ENCODE measurements around the gene ZNF592.

The ZNF592 gene, protein sequence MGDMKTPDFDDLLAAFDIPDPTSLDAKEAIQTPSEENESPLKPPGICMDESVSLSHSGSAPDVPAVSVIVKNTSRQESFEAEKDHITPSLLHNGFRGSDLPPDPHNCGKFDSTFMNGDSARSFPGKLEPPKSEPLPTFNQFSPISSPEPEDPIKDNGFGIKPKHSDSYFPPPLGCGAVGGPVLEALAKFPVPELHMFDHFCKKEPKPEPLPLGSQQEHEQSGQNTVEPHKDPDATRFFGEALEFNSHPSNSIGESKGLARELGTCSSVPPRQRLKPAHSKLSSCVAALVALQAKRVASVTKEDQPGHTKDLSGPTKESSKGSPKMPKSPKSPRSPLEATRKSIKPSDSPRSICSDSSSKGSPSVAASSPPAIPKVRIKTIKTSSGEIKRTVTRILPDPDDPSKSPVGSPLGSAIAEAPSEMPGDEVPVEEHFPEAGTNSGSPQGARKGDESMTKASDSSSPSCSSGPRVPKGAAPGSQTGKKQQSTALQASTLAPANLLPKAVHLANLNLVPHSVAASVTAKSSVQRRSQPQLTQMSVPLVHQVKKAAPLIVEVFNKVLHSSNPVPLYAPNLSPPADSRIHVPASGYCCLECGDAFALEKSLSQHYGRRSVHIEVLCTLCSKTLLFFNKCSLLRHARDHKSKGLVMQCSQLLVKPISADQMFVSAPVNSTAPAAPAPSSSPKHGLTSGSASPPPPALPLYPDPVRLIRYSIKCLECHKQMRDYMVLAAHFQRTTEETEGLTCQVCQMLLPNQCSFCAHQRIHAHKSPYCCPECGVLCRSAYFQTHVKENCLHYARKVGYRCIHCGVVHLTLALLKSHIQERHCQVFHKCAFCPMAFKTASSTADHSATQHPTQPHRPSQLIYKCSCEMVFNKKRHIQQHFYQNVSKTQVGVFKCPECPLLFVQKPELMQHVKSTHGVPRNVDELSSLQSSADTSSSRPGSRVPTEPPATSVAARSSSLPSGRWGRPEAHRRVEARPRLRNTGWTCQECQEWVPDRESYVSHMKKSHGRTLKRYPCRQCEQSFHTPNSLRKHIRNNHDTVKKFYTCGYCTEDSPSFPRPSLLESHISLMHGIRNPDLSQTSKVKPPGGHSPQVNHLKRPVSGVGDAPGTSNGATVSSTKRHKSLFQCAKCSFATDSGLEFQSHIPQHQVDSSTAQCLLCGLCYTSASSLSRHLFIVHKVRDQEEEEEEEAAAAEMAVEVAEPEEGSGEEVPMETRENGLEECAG (N-terminal part only)

DNA sequence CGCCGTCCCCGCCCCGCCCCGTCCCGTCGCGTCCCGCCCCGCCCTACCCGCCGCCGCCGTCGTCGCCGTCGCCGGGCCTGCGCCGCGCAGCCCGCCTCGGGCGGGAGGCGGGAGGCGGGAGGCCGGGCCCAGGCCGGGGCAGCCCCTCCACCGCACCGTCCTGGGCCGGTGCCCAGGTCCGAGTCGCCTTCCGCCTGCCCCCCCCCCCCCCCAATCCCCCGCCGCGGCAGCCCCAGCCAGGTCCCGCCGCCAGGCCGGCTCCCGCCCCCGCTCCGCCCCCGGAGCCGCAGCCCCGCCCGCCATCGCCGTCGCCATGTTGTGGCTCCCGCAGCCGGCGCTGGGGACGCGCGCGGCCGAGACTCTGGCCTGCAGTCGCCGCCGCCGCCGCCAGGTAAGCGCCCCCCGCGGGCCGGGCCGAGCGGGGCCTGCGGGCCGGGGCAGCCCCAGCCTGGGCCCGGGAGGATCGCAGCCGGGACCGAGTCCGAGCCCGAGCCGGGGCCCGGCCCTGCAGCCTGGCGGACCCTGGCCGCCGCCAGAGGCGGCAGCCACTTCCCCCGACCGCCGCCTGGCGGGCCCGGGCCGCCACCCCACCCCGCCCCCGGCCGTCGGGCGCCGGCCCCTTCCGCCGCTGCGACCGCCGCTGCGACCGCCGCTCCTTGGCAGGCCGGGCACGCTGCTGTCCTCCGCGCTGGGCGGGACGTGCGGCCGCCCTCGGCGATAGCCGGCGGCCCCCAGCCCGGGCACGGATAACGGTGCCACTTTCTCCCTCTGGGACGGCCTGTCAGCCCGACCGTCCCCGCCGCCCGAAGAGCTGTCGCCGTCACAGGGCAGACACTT is at the start of gene ZNF592:
ZNF592 (plus strand) TSS at position 319 of the 837 bp plus-strand sequence. CDS start 34,084 bp downstream, outside the sequence.
- DNase-seq (ENCODE audit: low read depth) = peak; percentile 78

DNA sequence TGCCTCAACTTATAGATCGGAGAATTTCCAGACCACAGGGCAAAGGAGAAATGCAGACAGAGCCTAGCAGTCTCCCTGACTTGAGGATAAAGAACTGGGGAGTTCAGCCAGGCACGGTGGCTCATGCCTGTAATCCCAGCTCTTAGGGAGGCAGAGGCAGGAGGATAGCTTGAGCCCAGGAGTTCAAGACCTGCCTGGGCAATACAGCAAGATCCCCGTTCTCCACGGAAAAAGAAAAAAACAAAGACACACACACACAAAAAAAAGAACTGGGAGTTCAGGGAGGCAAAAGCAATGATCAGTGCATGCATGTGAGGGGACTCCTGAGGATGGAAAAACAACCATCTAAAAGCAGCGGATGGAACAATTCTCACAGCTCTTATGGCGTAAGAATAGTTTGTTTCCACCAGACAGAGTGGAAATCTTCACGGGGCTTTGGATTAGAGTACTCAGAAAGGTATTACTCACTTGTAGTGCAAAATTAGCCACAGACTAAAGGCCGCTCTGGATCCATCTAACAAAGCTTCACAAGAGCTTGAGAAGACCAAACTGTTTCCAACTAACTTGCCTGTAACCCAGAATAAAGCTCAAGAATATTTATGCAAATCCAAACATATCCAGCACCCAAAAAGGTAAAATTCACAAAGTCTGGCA is 48.7 kb upstream of the ZNF592 start:
- no peak for DNase-seq (ENCODE audit: low read depth)

DNA sequence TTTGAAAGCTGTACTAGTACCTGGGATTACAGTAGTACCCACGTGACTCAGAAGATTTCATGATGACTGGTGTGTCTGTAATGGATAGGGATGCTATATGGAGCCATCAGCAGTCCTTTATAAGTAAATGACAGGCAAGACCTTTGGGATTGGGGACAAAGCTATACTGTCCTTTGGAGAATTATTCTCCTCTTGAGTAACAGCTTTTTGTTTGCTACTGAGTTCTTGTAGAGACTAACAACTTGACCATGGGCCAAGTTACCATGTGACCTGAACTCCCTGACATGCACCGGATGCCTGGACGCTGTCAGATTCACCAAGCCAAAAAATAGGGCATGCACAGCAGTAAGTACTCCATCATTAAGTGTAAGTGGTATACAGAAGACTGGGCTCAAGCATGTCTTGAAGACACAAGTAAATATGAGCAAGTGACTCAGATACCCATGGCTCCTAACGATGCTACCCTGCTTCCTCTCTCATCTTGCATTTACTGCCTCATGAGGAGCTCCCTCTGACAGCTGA is 45.4 kb upstream of the ZNF592 start:
- no peak for DNase-seq (ENCODE audit: low read depth)

DNA sequence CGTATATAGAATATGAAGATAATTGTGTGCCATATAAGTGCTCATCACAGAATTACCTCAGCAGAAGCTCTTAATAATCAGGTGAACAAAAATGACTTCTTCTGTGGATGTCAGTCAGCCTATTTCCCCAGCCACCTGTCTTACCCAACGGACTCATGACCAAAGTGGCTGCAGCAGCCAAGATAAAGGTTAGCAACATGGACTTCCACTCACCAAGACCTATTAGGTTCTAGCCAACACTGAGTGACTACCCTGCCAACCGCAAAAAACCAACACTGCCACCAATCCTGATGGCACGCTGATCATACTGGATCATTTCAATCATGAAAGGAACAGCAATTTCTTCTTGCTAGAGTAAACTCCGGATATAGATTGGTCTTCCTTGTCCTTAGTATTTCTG is 44.6 kb upstream of the ZNF592 start:
- DNase-seq (ENCODE audit: low read depth) = no peak

DNA sequence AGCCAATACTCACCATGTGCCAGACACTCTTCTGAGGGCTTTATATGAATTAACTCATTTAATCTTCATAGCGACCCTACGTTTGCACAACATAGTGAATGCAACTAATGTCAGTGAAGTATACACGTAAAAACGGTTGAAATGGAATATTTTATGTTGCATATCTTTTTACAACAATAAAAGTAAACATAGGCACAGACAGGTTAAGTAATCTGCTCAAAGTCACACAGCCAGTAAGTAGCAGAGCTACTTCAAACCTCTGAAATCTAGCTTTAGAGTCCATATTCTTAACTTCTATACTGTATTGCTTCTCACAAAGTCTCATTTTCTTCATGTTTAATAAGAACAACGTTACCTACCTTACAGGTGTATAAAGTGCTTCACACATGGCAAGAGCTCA is 34.0 kb upstream of the ZNF592 start:
- no peak for DNase-seq (ENCODE audit: low read depth)

DNA sequence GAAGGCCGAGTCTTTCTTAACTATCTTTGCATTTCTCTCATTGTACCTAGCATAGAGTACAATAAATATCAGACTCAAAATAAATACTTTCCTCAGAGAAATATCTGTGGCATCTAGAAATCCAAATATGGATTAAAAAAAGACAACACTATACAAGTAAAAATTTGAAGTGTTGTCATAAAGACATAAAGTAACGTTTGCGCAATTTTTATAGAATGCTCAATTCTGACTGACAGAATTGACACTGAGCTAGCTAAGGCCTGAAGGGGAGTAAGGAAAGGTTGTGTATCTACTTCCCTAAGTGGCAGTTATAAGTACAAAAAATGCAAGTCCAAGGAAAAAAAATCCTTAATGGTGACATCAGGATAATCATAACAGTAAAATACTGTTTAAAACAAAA is 33.6 kb upstream of the ZNF592 start:
- no peak for DNase-seq (ENCODE audit: low read depth)

DNA sequence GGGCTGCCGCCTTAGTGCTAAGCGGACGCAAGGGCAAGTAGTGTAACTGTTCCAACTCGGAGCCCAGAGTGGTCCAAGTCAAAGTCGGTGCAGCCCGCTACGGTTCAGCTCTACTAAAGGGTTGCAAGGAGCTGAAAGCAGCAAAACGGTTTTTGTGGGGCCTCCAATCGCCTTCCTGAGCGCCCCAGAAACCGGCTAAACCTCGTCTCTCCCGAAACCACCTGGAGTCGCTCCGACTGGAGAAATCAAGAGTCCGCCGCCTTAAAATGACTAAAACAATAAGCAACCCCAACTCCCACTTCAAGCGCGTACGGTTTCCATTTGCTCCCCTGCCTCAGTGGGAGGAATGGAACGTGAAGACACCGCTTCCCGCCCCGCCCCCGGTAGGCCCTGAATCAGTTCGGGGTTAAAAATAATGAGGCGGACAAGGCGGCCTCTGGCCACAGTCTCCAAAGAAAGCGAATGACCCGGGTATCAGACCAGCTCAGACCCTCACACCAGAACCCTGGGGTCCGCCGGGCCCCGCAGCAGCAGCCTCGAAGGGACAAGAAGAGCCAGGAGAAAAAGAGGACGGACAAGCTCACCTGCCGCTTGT is 32.9 kb upstream of the ZNF592 start:
- DNase-seq (ENCODE audit: low read depth) = peak; percentile 42

DNA sequence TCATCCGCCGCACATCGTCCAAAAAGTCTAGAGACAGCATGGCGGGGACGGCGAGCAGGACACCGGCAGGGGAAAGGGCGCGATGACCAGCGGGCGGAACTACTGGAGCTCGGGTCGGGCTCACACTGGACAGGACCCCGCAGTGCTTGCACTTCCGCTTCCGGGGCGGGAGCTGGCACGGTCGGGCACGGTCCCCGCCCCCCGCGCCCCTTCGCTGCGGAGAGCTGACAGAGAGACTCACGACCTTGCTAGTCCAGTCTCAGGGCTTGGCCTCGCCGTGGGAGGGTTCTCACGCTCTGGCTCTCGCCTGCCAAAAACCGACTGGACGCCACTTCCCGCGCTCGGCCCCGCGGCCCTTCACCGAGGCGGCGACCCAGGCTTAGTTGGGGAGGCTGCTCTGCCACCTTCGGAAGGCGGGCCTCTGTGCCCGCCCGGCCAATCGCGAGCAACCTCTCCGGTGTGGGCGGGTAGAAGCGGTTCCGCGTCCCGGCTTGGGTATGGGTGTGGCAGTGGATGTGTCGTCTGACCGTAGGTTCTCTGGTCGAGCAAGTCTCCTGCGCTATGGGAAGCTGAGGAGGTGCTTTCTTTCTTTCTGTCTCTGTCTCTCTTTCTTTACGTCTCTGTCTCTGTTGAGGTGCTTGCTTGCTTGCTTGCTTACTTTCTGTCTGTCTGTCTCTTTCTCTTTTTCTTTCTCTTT is 32.2 kb upstream of the ZNF592 start, which contains the start of gene SEC11A:
SEC11A (minus strand) TSS at position 104 of the 697 bp plus-strand sequence; CDS start at position 40, 64 bp downstream.
- DNase-seq (ENCODE audit: low read depth) = peak; percentile 95

DNA sequence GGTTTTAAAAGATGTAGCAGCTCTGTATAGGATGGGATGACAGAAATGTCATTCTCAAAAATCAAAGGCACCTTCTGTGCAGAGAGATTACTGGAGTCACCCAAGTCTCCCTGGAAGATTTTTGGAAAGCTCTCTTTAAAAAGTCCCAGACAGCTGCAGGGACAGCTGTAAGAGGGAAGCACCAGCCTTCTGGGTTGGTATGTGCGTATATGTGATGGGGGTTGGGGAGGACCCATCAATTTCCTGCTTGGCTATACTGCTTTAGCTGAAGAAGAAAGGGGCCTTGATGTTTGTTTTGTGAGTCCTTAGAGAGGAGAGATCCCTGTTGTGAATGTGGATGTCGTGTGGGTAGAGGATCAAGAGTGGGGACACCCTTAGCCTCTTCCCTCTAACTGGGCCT is 27.0 kb upstream of the ZNF592 start:
- no peak for DNase-seq (ENCODE audit: low read depth)

DNA sequence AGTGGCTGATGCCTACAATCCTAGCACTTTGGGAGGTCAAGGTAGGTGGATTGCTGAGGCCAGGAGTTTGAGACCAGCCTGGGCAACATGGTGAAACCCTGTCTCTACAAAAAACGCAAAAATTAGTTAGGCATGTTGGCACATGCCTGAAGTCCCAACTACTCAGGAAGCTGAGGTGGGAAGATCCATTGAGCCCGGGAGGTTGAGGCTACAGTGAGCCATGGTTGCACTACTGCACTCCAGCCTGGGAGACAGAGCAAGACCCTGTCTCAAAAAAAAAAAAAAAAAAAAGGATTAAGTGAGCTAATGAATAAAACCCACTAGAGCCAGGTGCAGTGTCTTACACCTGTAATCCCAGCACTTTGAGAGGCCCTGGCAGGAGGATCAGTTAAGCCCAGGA is 25.8 kb upstream of the ZNF592 start:
- no peak for DNase-seq (ENCODE audit: low read depth)

DNA sequence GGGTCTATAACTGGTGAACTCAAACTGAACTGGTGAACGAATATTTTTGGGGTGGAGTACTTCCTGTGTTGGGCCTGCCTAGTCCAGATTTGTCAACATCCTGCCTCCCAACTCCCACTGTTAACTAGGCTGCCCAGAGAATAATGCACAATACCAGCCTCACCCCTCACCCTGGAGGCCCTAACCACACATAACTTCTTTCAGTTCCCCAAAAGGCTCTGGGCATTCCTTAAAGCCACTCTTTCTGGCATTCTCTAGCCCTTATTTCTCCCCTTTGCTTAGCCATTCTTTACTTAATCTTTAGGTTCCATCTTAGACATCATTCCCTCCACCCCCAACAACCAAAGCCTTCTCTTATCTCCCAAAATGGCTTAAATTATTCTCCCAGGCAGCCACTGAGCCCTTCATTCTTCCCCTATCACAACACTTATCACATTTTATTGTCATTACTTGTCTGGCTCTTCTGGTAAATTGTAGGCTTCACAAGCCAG is 23.3 kb upstream of the ZNF592 start:
- DNase-seq (ENCODE audit: low read depth) = peak; percentile 34

DNA sequence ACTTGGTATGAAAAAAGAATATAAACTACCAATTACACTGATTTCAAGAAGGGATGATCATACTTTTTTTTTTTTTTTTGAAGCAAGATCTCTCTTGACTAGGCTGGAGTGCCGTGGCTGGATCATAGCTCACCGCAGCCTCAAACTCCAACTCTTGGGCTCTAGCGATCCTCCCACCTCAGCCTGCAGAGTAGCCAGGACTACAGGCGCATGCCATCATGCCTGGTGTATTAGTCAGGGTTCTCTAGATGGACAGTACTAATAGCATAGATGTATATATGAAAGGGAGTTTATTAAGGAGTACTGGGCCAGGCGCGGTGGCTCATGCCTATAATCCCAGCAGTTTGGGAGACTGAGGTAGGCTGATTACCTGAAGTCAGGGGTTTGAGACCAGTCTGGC is 21.0 kb upstream of the ZNF592 start:
- DNase-seq (ENCODE audit: low read depth) = peak; percentile 30

DNA sequence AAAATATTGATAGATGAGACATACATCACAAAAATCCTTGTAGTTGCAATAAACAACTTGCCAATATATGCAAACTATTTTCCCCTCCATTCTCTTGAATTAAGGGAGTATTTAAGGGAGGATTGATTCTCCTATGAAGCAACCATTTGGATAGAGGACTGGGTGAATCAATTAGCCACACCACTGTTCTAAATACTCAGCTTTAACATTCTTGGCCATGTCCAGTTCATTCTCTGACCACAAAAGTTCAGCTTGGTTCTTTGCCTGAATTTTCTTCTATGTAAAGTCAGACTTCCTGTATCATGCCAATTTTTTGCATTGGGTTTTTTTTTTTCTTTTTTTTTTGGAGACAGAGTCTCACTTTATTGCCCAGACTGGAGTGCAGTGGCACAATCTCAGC is 16.6 kb upstream of the ZNF592 start:
- peak; percentile 24 for DNase-seq (ENCODE audit: low read depth)

DNA sequence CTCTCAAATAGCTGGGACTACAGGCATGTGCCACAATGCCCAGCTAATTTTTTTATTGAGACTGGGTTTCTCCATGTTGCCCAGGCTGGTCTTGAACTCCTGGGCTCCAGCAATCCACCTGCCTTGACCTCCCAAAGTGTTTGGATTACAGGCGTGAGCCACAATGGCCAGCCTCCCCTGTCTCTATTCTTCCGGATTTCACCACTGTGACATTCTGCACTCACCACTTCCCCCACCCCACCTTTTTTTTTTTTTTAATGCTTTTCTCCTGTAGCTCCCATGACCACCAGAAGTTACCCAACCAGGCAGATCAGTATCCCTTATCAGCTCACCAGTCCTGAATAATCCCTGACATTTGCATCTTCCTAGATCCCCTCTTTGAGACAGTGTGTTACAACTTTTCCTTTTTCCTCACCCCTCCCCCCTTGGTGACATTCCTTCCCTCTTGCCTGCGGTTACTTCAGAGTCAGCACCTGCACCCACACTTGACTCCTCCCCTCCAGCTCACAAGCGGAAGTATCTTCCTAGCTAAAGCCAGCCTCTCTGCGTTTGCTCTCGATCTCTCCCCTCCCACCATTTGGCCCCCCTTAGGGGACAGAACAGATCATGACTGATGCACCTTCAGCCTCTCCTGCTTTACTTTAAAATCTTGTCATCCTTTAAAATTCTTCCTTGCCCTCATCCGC is 13.5 kb upstream of the ZNF592 start:
- DNase-seq (ENCODE audit: low read depth) = peak; percentile 44

DNA sequence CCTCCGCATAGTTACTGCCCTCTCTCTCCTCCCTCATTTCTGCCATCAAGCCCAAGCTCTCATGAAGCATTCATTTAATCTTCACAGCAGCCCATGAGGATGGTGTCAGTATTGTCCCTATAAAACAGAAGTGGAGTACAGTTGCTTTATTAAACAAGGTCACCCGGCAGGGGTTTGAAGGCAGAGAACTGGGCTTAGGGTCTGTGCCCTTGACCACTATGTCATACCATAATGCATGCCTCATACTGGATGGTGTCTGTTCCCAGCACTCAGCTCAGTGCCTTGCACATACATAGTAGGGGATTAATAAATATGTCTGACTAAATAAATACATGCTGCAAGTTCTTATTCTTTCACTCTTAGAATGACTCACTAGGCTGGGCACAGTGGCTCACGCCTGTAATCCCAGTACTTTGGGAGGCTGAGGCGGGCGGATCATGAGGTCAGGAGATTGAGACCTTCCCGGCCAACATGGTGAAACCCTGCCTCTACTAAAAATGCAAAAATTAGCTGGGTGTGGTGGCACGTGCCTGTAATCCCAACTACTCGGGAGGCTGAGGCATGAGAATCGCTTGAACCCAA is 12.8 kb upstream of the ZNF592 start:
- peak; percentile 62 for DNase-seq (ENCODE audit: low read depth)

DNA sequence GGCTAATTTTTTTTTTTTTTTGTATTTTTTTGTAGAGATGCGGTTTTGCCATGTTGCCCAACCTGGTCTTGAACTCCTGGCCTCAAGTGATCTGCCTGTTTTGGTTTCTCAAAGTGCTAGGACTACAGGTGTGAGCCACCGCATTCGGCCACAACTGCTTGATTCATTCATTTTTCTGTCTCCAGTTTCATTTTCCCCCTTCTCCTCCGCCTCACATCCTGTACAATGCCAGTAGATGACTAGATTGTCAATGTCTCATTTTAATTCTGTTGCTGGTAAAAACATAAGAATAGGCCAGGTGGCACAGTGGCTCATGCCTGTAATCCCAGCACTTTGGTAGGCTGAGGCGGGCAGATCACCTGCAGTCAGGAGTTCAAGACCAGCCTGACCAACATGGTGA is 12.0 kb upstream of the ZNF592 start:
- DNase-seq (ENCODE audit: low read depth) = no peak

DNA sequence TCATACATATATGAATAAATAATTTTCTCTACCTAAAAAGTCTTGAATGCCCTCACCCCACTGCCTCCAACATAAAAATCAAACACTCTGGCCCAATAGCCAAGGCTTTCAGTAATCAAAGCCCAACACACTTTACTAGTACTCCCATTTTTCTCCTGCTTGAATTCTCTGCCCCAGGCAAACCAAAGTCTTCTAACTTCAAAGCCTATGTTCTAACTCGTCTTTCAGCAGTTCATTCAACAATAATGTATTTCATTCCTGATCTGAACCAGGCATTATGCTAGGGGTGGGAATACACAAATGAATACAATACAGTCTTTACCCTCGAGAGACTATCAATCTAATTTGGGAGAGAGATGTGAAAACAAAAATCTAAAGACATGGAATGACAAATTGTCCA is 11.4 kb upstream of the ZNF592 start:
- no peak for DNase-seq (ENCODE audit: low read depth)

DNA sequence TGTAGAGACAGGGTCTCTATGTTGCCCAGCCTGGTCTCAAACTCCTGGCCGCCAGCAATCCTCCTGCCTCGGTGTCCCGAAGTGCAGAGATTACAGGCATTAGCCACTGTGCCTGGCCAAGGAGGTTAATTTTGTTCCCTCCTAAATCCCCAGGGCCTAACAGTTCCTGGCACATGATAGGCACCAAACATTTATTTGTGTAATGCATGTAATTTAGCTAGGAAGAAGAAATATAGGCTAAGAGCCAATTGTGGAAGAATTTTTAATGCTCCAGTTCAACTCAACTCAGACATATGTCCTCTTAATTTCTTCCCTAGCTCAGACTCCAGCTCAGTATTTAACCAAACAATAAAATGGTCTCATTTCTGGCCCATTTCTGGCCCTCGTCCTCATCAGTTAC is 7.7 kb upstream of the ZNF592 start:
- no peak for DNase-seq (ENCODE audit: low read depth)
